Small intestine (tissue), 7 donors: ENCODE measurements around the gene GSTK1. TPM values are rescaled to one million over a fixed set of nuclear protein-coding genes. Genes with fewer than 3 reads are reported as not detected.

ENCODE experiments used
- DNase-seq, 2 donors: peaks; one replicate each; pipeline versions ENCODE4 v3.0.0 to v3.0.0-alpha.2; 2013
- FAIRE-seq: peaks from 2 replicates; lab custom pipeline; 2012; peaks lifted over from hg19 to GRCh38; lab: Jason Lieb, UNC
- H3K27ac ChIP-seq, 3 donors: one replicate each; pipeline ENCODE4 v1.5.1; 2013; ENCODE audit warnings: low read length in 2 of 3, mild to moderate bottlenecking in 2 of 3, control low read depth in 1 of 3, inconsistent platforms in 1 of 3, low read depth in 1 of 3, moderate library complexity in 1 of 3
- H3K27me3 ChIP-seq, 3 donors: one replicate each; pipeline ENCODE4 v1.6.1; 2013; ENCODE audit warnings: low read length in 3 of 3, inconsistent platforms in 1 of 3; ENCODE audit not compliant: control insufficient read depth in 3 of 3, insufficient read depth in 3 of 3
- H3K36me3 ChIP-seq, 3 donors: one replicate each; pipeline ENCODE4 v1.6.1; 2013; ENCODE audit warnings: low read length in 3 of 3, inconsistent platforms in 1 of 3, low read depth in 1 of 3, mild to moderate bottlenecking in 1 of 3, moderate library complexity in 1 of 3; ENCODE audit not compliant: control insufficient read depth in 3 of 3, insufficient read depth in 2 of 3
- H3K4me1 ChIP-seq, 3 donors: one replicate each; pipeline ENCODE4 v1.6.1; 2013; ENCODE audit warnings: low read length in 2 of 3, inconsistent platforms in 1 of 3, low read depth in 1 of 3, mild to moderate bottlenecking in 1 of 3, moderate library complexity in 1 of 3; ENCODE audit not compliant: control insufficient read depth in 3 of 3, insufficient read depth in 2 of 3
- H3K4me3 ChIP-seq, 3 donors: one replicate each; pipeline ENCODE4 v1.5.1; 2013; ENCODE audit warnings: low read length in 3 of 3, control low read depth in 1 of 3, inconsistent platforms in 1 of 3, low read depth in 1 of 3, mild to moderate bottlenecking in 1 of 3, moderate library complexity in 1 of 3
- H3K9me3 ChIP-seq, 2 donors: one replicate each; pipeline ENCODE4 v1.6.1; 2013; ENCODE audit warnings: low read depth in 1 of 2, low read length in 1 of 2; ENCODE audit not compliant: control insufficient read depth in 2 of 2, insufficient read depth in 1 of 2
- WGBS, 3 donors: extraction: QIAGEN DNeasy Blood & Tissue Kit; methylation state at CpG; one replicate each; pipeline ENCODE4 v1.1.7; 2013; 5-methylcytosine and 5-hydroxymethylcytosine counted together
- polyA plus RNA-seq, 4 donors: library from polyadenylated mRNA; stranded (reverse) in 3 of 4; unstranded in 1 of 4; fragments of 200-250 nt in 3 of 4; fragments of 120-200 nt in 1 of 4; gene quantifications; one replicate each; pipeline versions ENCODE4 v1.2.1 to v1.2.3, GENCODE V29; 2013
- donor health status: healthy with polysubstance abuse.
- donor health status: control.
- donor health status: control.
- donor health status: Bipolar disorder and iron deficiency.
- donor health status: healthy.

The GSTK1 gene
- polyA plus RNA-seq, 4 donors: 250 to 450 (median 313) TPM

DNA sequence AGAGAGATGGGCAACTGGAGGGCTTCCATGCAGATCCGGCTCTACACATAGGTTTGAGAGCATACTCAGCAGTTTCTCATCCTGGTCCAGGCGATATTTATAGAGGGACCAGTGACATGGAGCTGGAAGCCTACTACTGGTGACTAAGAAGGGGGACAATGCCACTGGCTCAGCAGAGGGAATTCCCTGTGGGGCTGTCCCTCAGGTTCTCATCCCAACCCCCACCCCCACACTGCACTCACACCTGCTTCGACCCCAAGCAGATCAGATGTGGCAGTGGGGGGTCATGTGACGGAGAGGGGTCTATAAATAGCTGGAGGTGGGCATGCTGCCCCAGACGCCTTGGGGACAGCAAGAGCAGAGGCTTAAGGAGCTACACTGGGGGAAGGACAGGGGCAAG is 52.5 kb downstream of the GSTK1 start, which contains the start of gene CLCN1:
TSS of gene CLCN1 (plus strand) at position 336 of the 400 bp plus-strand sequence. CDS start 102 bp downstream, outside the sequence.
- FAIRE-seq: no peak
- H3K4me3 ChIP-seq: no peak within 1 kb of the TSS
- WGBS, 3 donors: 82 to 92% (median 87%) methylated on average over 5 of the region's 5 CpGs

DNA sequence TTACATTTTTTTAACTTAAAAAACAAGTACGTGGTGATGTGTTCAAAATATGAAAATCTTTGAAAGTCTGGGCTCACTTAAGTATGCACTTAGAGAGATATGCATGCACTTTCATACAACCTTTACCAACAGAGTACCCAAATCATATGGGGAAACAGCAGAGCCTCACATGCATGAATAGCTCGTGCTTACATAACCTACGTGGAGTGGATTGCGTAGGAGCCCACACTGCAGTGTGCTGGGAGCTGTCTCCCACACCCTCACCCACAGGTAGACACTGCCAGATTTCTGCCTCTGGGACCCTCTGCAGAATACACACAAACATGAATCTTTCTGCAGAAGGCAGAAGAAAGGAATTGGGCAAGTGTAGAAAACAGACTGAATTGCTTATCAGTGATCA is 53.3 kb downstream of the GSTK1 start:
- H3K9me3 ChIP-seq: no peaks in the 10 kb centered on the region
- peaks cover 0 to 3% (median 0%) of the 10 kb centered on the region in 3 donors for H3K4me1 ChIP-seq
- no peaks in the 10 kb centered on the region for H3K27me3 ChIP-seq
- DNase-seq (no peak), FAIRE-seq (no peak)
- H3K36me3 ChIP-seq: no peaks in the 10 kb centered on the region
- no peak overlapping the region for H3K4me3 ChIP-seq
- H3K27ac ChIP-seq: no peak overlapping the region
- WGBS, 3 donors: 87 to 94% (median 91%) methylated on average over 4 of the region's 4 CpGs

More for the DNA sequence above, 52.5 kb downstream of the GSTK1 start, which contains the start of gene CLCN1:
- H3K36me3 ChIP-seq: no peaks in the 10 kb centered on the region
- no peak for DNase-seq
- H3K4me1 ChIP-seq: peaks cover 0 to 3% (median 0%) of the 10 kb centered on the region in 3 donors
- H3K9me3 ChIP-seq: no peaks in the 10 kb centered on the region
- no peaks in the 10 kb centered on the region for H3K27me3 ChIP-seq
- no peak within 1 kb of the TSS for H3K27ac ChIP-seq

DNA sequence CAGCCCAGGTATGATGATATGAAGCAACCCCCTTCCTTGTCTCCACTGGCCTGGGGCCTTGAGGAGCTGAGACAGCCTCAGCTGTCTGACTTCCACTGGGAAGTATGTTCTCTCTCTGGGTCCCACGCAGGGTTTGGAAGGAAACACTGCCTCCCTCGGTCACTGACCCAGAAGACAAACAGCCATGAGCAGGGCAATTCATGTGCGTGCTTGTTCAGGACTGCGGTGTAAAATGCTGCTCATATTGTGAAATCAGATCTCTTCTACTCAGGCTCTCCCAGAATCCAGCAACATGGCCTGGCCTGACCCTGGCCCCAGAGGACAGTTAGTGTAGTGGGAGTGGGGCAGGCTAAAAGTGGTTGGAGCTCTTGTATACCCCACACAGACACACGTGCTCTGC is 55.4 kb downstream of the GSTK1 start:
- Histone ChIP-seq H3K9me3 (no peaks in the 10 kb centered on the region), H3K4me1 (peaks cover 0 to 13% (median 0%) of the 10 kb centered on the region in 3 donors), H3K4me3 (no peak overlapping the region), H3K27ac (peak overlapping the region in 1 of 3 donors; percentile 6), H3K27me3 (no peaks in the 10 kb centered on the region), H3K36me3 (no peaks in the 10 kb centered on the region)
- DNase-seq (peak in 1 of 2 donors; percentile 39), FAIRE-seq (no peak)
- 72 to 83% (median 83%) methylated on average over 5 of the region's 5 CpGs for WGBS, 3 donors

Other genes starting within 250 kb of the GSTK1 start
- gene OR9A2, start 236.3 kb upstream of the GSTK1 start, polyA plus RNA-seq: not detected
- not detected for gene OR6V1, start 211.1 kb upstream of the GSTK1 start, polyA plus RNA-seq
- not detected for gene PIP, start 131.4 kb upstream of the GSTK1 start, polyA plus RNA-seq
- not detected for gene TAS2R39, start 80.0 kb upstream of the GSTK1 start, polyA plus RNA-seq
- not detected for gene TAS2R40, start 41.4 kb upstream of the GSTK1 start, polyA plus RNA-seq
- 100 to 1,000 TPM in 1 of 4 donors, 10 to 100 TPM in 3; 32.5 to 127 (median 66.5) TPM for gene TMEM139, start 21.5 kb downstream of the GSTK1 start, polyA plus RNA-seq
- 10 to 100 TPM in 2 of 4 donors, 1 to 10 TPM in 2; 4.9 to 29.8 (median 9.0) TPM for gene CASP2, start 24.9 kb downstream of the GSTK1 start, polyA plus RNA-seq
- gene CLCN1, start 52.7 kb downstream of the GSTK1 start, polyA plus RNA-seq: 10 to 100 TPM in 1 of 4 donors, under 1 TPM in 1, not detected in 2; 0.19 to 24.9 TPM
- 1 to 10 TPM in 2 of 4 donors, under 1 TPM in 1, not detected in 1; 0.54 to 3.3 (median 1.5) TPM for gene FAM131B, start 99.3 kb downstream of the GSTK1 start, polyA plus RNA-seq
- 10 to 100 TPM; 50.3 to 77.1 (median 62.0) TPM for gene ZYX, start 117.9 kb downstream of the GSTK1 start, polyA plus RNA-seq
- gene EPHA1, start 145.4 kb downstream of the GSTK1 start, polyA plus RNA-seq: 10 to 100 TPM; 14.6 to 47.4 (median 31.0) TPM
- gene TAS2R60, start 180.0 kb downstream of the GSTK1 start, polyA plus RNA-seq: not detected
- gene TAS2R41, start 214.4 kb downstream of the GSTK1 start, polyA plus RNA-seq: not detected